Neural cell (in vitro differentiated cells): ENCODE measurements around the gene PCSK9. TPM values are rescaled to one million over a fixed set of nuclear protein-coding genes. Genes with fewer than 3 reads are reported as not detected.

ENCODE experiments used
- H2AFZ ChIP-seq: fragments of 200-600, 300-800 bp; sonication (generic), shearing (Covaris generic); 2 replicates; pipeline ENCODE4 v1.6.0; 2014; ENCODE audit warnings: low read depth, mild to moderate bottlenecking, antibody characterized with exemption, low read length, moderate library complexity
- H3F3A ChIP-seq: fragments of 200-600 bp; shearing (Covaris generic); 2 replicates; pipeline ENCODE4 v1.6.1; 2016; ENCODE audit warnings: mild to moderate bottlenecking, moderate library complexity, mixed read lengths, antibody characterized with exemption, low read length; ENCODE audit not compliant: insufficient read depth, poor library complexity, severe bottlenecking
- H3K27ac ChIP-seq: fragments of 200-600, 300-800 bp; sonication (generic), shearing (Covaris generic); 2 replicates; pipeline ENCODE4 v1.5.1; 2014; ENCODE audit warnings: mild to moderate bottlenecking, low read length, moderate library complexity
- H3K27me3 ChIP-seq: fragments of 300-800, 200-600 bp; sonication (generic), shearing (Covaris generic); 2 replicates; pipeline ENCODE4 v1.6.0; 2014; ENCODE audit warnings: mild to moderate bottlenecking, low read depth, low read length, moderate library complexity; ENCODE audit not compliant: insufficient read depth
- H3K36me3 ChIP-seq: fragments of 300-800, 200-600 bp; sonication (generic), shearing (Covaris generic); 2 replicates; pipeline ENCODE4 v1.5.1; 2014; ENCODE audit warnings: mild to moderate bottlenecking, antibody characterized with exemption, low read length, moderate library complexity; ENCODE audit not compliant: insufficient read depth
- H3K4me2 ChIP-seq: fragments of 300-800, 200-600 bp; sonication (generic), shearing (Covaris generic); 2 replicates; pipeline ENCODE4 v1.6.0; 2014; ENCODE audit warnings: mild to moderate bottlenecking, low read length
- H3K4me3 ChIP-seq: fragments of 300-800, 200-600 bp; sonication (generic), shearing (Covaris generic); 2 replicates; pipeline ENCODE4 v1.5.1; 2014; ENCODE audit warnings: mild to moderate bottlenecking, low read length, moderate library complexity
- H3K79me2 ChIP-seq: fragments of 200-600 bp; shearing (Covaris generic); replicated peaks from 2 replicates; pipeline ENCODE4 v1.6.0; 2014; ENCODE audit warnings: mild to moderate bottlenecking, low read length, moderate library complexity; ENCODE audit not compliant: insufficient read depth
- H3K9ac ChIP-seq: fragments of 300-800, 200-600 bp; sonication (generic), shearing (Covaris generic); 2 replicates; pipeline ENCODE4 v1.6.1; 2016; ENCODE audit warnings: mild to moderate bottlenecking, low read length, mixed read lengths
- H3K9me2 ChIP-seq: fragments of 200-600 bp; shearing (Covaris generic); 2 replicates; pipeline ENCODE4 v1.6.1; 2016; ENCODE audit warnings: mild to moderate bottlenecking, low read length, mixed read lengths; ENCODE audit not compliant: insufficient read depth
- H3K9me3 ChIP-seq: fragments of 200-600, 300-800 bp; sonication (generic), shearing (Covaris generic); 2 replicates; pipeline ENCODE4 v1.6.1; 2016; ENCODE audit warnings: mild to moderate bottlenecking, mixed run types, low read length, moderate library complexity, mixed read lengths
- H4K20me1 ChIP-seq: fragments of 200-600 bp; shearing (Covaris generic); 2 replicates; pipeline ENCODE4 v1.6.1; 2016; ENCODE audit warnings: mild to moderate bottlenecking, mixed run types; ENCODE audit not compliant: insufficient read depth
- EP300 ChIP-seq: fragments of 450-650 bp; conservative IDR thresholded peaks from 2 replicates; pipeline ENCODE4 v1.6.1; 2014; ENCODE audit warnings: antibody characterized with exemption, mild to moderate bottlenecking, moderate library complexity; ENCODE audit not compliant: poor library complexity, severe bottlenecking
- EZH2 ChIP-seq: fragments of 200-600, 300-800 bp; shearing (Covaris generic), sonication (generic); IDR thresholded peaks from 2 replicates; pipeline ENCODE4 v1.6.1; 2014; ENCODE audit warnings: antibody characterized with exemption, low read length, borderline replicate concordance, mild to moderate bottlenecking; ENCODE audit not compliant: insufficient read depth, poor library complexity, severe bottlenecking
- MXI1 ChIP-seq: fragments of 450-650 bp; conservative IDR thresholded peaks from 2 replicates; pipeline ENCODE4 v1.6.1; 2014; ENCODE audit warnings: antibody characterized with exemption, mild to moderate bottlenecking; ENCODE audit not compliant: poor library complexity, severe bottlenecking
- POLR2AphosphoS5 ChIP-seq: IDR thresholded peaks from 2 replicates; pipeline ENCODE4 v1.6.1; 2012
- RAD21 ChIP-seq: fragments of 450-650 bp; conservative IDR thresholded peaks from 2 replicates; pipeline ENCODE4 v1.6.1; 2014; ENCODE audit warnings: antibody characterized with exemption, mild to moderate bottlenecking, moderate library complexity
- SMC3 ChIP-seq: fragments of 450-650 bp; conservative IDR thresholded peaks from 2 replicates; pipeline ENCODE4 v1.6.1; 2014; ENCODE audit warnings: antibody characterized with exemption, mild to moderate bottlenecking, moderate library complexity; ENCODE audit not compliant: poor library complexity
- TAF1 ChIP-seq: IDR thresholded peaks from 2 replicates; pipeline ENCODE4 v1.6.1; 2012; ENCODE audit warnings: low read depth
- polyA minus RNA-seq: library from RNA; depleted of rRNA, polyadenylated mRNA; stranded (reverse); fragments of >200 nt; gene quantifications from 2 replicates; pipeline ENCODE4 v1.2.3, GENCODE V29; 2014
- polyA plus RNA-seq: library from polyadenylated mRNA; depleted of rRNA; stranded (reverse); fragments of >200 nt; gene quantifications from 2 replicates; pipeline ENCODE4 v1.2.3, GENCODE V29; 2014
- TF ChIP-seq, protein P1 (sequence below): fragments of 450-650 bp; IDR thresholded peaks from 2 replicates; pipeline ENCODE4 v1.5.1; 2014; ENCODE audit warnings: antibody characterized with exemption, mild to moderate bottlenecking, moderate library complexity; ENCODE audit not compliant: poor library complexity, severe bottlenecking
- TF ChIP-seq, protein P2 (sequence below): IDR thresholded peaks from 2 replicates; pipeline ENCODE4 v1.6.1; 2012; ENCODE audit warnings: borderline replicate concordance

Gene PCSK9
- polyA plus RNA-seq (not detected in 2 replicates), polyA minus RNA-seq (not detected in 2 replicates)

DNA sequence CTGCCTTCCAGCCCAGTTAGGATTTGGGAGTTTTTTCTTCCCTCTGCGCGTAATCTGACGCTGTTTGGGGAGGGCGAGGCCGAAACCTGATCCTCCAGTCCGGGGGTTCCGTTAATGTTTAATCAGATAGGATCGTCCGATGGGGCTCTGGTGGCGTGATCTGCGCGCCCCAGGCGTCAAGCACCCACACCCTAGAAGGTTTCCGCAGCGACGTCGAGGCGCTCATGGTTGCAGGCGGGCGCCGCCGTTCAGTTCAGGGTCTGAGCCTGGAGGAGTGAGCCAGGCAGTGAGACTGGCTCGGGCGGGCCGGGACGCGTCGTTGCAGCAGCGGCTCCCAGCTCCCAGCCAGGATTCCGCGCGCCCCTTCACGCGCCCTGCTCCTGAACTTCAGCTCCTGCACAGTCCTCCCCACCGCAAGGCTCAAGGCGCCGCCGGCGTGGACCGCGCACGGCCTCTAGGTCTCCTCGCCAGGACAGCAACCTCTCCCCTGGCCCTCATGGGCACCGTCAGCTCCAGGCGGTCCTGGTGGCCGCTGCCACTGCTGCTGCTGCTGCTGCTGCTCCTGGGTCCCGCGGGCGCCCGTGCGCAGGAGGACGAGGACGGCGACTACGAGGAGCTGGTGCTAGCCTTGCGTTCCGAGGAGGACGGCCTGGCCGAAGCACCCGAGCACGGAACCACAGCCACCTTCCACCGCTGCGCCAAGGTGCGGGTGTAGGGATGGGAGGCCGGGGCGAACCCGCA lies at the start of gene PCSK9:
Gene PCSK9 (plus strand): TSS at position 207 of the 741 bp plus-strand sequence. CDS start 290 bp downstream, at position 497.
- no peaks in the 10 kb centered on the region for H3F3A ChIP-seq
- peaks cover 49% of the 10 kb centered on the region for H3K27me3 ChIP-seq
- H3K4me3 ChIP-seq: peak within 1 kb of the TSS; percentile 65
- TF ChIP-seq RAD21 (no peak), SMC3 (no peak), EP300 (no peak), MXI1 (peak; percentile 28), TAF1 (no peak), POLR2AphosphoS5 (no peak), EZH2 (peak; percentile 26)
- TF ChIP-seq, protein P1, sequence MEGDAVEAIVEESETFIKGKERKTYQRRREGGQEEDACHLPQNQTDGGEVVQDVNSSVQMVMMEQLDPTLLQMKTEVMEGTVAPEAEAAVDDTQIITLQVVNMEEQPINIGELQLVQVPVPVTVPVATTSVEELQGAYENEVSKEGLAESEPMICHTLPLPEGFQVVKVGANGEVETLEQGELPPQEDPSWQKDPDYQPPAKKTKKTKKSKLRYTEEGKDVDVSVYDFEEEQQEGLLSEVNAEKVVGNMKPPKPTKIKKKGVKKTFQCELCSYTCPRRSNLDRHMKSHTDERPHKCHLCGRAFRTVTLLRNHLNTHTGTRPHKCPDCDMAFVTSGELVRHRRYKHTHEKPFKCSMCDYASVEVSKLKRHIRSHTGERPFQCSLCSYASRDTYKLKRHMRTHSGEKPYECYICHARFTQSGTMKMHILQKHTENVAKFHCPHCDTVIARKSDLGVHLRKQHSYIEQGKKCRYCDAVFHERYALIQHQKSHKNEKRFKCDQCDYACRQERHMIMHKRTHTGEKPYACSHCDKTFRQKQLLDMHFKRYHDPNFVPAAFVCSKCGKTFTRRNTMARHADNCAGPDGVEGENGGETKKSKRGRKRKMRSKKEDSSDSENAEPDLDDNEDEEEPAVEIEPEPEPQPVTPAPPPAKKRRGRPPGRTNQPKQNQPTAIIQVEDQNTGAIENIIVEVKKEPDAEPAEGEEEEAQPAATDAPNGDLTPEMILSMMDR: no peak
- TF ChIP-seq, protein P2, sequence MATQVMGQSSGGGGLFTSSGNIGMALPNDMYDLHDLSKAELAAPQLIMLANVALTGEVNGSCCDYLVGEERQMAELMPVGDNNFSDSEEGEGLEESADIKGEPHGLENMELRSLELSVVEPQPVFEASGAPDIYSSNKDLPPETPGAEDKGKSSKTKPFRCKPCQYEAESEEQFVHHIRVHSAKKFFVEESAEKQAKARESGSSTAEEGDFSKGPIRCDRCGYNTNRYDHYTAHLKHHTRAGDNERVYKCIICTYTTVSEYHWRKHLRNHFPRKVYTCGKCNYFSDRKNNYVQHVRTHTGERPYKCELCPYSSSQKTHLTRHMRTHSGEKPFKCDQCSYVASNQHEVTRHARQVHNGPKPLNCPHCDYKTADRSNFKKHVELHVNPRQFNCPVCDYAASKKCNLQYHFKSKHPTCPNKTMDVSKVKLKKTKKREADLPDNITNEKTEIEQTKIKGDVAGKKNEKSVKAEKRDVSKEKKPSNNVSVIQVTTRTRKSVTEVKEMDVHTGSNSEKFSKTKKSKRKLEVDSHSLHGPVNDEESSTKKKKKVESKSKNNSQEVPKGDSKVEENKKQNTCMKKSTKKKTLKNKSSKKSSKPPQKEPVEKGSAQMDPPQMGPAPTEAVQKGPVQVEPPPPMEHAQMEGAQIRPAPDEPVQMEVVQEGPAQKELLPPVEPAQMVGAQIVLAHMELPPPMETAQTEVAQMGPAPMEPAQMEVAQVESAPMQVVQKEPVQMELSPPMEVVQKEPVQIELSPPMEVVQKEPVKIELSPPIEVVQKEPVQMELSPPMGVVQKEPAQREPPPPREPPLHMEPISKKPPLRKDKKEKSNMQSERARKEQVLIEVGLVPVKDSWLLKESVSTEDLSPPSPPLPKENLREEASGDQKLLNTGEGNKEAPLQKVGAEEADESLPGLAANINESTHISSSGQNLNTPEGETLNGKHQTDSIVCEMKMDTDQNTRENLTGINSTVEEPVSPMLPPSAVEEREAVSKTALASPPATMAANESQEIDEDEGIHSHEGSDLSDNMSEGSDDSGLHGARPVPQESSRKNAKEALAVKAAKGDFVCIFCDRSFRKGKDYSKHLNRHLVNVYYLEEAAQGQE: no peak
- no peaks in the 10 kb centered on the region for H3K9me3 ChIP-seq
- no peaks in the 10 kb centered on the region for H3K36me3 ChIP-seq
- H2AFZ ChIP-seq: no peak within 1 kb of the TSS
- no peaks in the 10 kb centered on the region for H3K9me2 ChIP-seq
- no peak within 1 kb of the TSS for H3K9ac ChIP-seq
- H3K79me2 ChIP-seq: no peaks in the 10 kb centered on the region
- no peak within 1 kb of the TSS for H3K27ac ChIP-seq
- no peaks in the 10 kb centered on the region for H4K20me1 ChIP-seq
- H3K4me2 ChIP-seq: no peak within 1 kb of the TSS

DNA sequence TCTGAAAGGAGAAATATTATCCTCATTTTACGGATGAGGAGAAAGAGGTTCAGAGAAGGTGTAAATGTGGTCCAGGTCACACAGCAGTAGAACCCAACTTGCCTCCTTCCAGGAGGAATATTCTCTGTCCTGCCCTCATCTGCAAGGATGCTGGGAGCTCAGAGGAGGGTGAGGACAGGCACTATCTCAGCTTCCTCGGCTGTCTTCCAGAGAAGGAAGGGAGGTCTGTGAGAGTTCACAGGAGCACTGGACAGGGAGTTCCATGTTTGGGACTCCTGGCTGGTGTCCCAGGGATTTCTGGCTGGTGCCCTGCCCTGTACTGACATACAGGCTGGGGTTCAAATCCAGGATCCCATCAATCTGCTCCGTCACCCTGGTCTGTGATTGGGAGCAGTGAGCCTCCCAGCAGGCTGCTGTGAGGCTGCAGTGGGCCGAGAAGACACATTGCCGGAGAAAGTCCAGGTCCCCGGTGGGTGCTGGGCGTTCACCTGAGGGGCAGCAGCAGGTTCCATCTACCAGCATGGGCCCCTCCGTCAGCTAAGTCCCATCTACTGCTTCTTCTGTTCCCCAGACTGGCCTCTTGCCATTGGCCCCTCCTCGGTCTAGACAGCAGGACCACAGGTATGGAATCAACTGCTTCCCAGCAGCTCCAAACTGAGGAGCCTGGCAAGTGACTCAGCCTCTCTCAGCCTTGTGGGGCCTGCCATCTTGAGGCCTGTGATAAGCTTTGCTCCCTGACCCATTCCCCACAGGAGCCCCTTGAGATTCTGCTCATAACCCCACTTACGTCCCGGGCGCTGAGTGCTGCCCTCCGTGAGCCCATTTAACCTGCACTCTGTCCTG lies 49.2 kb upstream of the PCSK9 start:
- TF ChIP-seq MXI1 (no peak), RAD21 (no peak)
- TF ChIP-seq, protein P2: no peak
- TF ChIP-seq, protein P1: no peak
- no peaks in the 10 kb centered on the region for H3K9me2 ChIP-seq

More for the DNA sequence above, 49.2 kb upstream of the PCSK9 start:
- no peak overlapping the region for H2AFZ ChIP-seq
- H3K27me3 ChIP-seq: no peaks in the 10 kb centered on the region
- H3K9ac ChIP-seq: no peak overlapping the region
- H3K4me2 ChIP-seq: no peak overlapping the region
- no peaks in the 10 kb centered on the region for H4K20me1 ChIP-seq
- H3K27ac ChIP-seq: no peak overlapping the region
- no peaks in the 10 kb centered on the region for H3K36me3 ChIP-seq
- no peak overlapping the region for H3K4me3 ChIP-seq
- H3K79me2 ChIP-seq: no peaks in the 10 kb centered on the region
- H3K9me3 ChIP-seq: no peaks in the 10 kb centered on the region
- no peaks in the 10 kb centered on the region for H3F3A ChIP-seq
